Gastroesophageal sphincter (tissue), 4 donors: Measurements from ENCODE around the gene ECI1. TPM values are rescaled to one million over a fixed set of nuclear protein-coding genes. Genes with fewer than 3 reads are reported as not detected.

Experiments used
- ATAC-seq: fragments of 150-250 bp; one replicate; pipeline ENCODE4 v1.9.1; 2016; ENCODE audit warnings: mild to moderate bottlenecking, moderate library complexity
- H3K27ac ChIP-seq, 4 donors: fragments of 200-600 bp; sonication (generic) in 3 of 4; 1 replicate in 3 of 4; 2 replicates in 1 of 4; pipeline ENCODE4 v1.5.1; 2016 to 2019
- H3K27me3 ChIP-seq: fragments of 200-600 bp; sonication (generic); one replicate; pipeline ENCODE4 v1.5.1; 2019
- H3K36me3 ChIP-seq, 2 donors: fragments of 200-600 bp; sonication (generic); one replicate each; pipeline ENCODE4 v1.5.1; 2019; ENCODE audit warnings: control low read depth in 1 of 2
- H3K4me1 ChIP-seq, 3 donors: fragments of 200-600 bp; sonication (generic); 1 replicate in 2 of 3; 2 replicates in 1 of 3; pipeline ENCODE4 v1.5.1; 2016 to 2019; ENCODE audit warnings: control low read depth in 2 of 3
- H3K4me3 ChIP-seq, 2 donors: fragments of 200-600 bp; sonication (generic); one replicate each; pipeline ENCODE4 v1.5.1; 2019; ENCODE audit warnings: mild to moderate bottlenecking in 1 of 2, moderate library complexity in 1 of 2
- H3K9me3 ChIP-seq, 3 donors: fragments of 200-600 bp; sonication (generic); one replicate each; pipeline ENCODE4 v1.5.1; 2017 to 2019; ENCODE audit warnings: control low read depth in 2 of 3
- CTCF ChIP-seq, 4 experiments: fragments of 200-600 bp in 2 of 4; fragments of 450-650 bp in 2 of 4; sonication (generic) in 1 of 4; IDR thresholded peaks; one replicate each; pipeline ENCODE4 v1.5.1; 2017 to 2019; ENCODE audit warnings: antibody characterized with exemption in 4 of 4, mild to moderate bottlenecking in 2 of 4, moderate library complexity in 2 of 4
- EP300 ChIP-seq: sonication (generic); formaldehyde crosslinking; IDR thresholded peaks from one replicate; pipeline ENCODE4 v1.6.1; 2017; ENCODE audit warnings: antibody characterized with exemption, mild to moderate bottlenecking
- POLR2A ChIP-seq, 2 donors: fragments of 450-650 bp; IDR thresholded peaks; one replicate each; pipeline ENCODE4 v1.6.1; 2017; ENCODE audit warnings: antibody characterized with exemption in 2 of 2, mild to moderate bottlenecking in 2 of 2, moderate library complexity in 1 of 2
- POLR2AphosphoS5 ChIP-seq: sonication (generic); formaldehyde crosslinking; IDR thresholded peaks from one replicate; pipeline ENCODE4 v1.6.1; 2017; ENCODE audit warnings: antibody characterized with exemption
- WGBS, 2 donors: methylation state at CpG; one replicate each; pipeline ENCODE4 v1.1.5; 2018; ENCODE audit warnings: low coverage in 1 of 2; 5-methylcytosine and 5-hydroxymethylcytosine counted together
- total RNA-seq, 4 donors: library from RNA; depleted of rRNA; stranded (reverse); fragments of >200 nt; gene quantifications; one replicate each; pipeline ENCODE4 v1.1.0, GENCODE V29; 2016

Gene ECI1
- total RNA-seq, 4 donors from 2014 or later = 41.9 to 85.1 (median 73.8) TPM

- peaks cover 0 to 19% of the 10 kb centered on the region in 2 donors for H3K36me3 ChIP-seq
- no peaks in the 10 kb centered on the region for H3K27me3 ChIP-seq
- ATAC-seq = no peak
- 0% methylated on average over 6 of the region's 98 CpGs; no CpG with 5 or more reads in 1 of the 2 donors for WGBS, 2 donors
- no peaks in the 10 kb centered on the region for H3K9me3 ChIP-seq
- peak; percentile 30 to 50 for TF ChIP-seq POLR2A (IDR thresholded peaks at IDR 0.05)
- TF ChIP-seq POLR2AphosphoS5 = no peak
- peak overlapping the region; percentile 55 to 81 for H3K4me3 ChIP-seq
- peak overlapping the region; percentile 56 to 94 (median 90) for H3K27ac ChIP-seq
- peaks cover 6 to 35% (median 14%) of the 10 kb centered on the region in 3 donors for H3K4me1 ChIP-seq
Measured at GRCh38 chr16:2213817-2214718, 37.3 kb downstream of the ECI1 start.

GRCh38 chr16:2212362-2213324 is 38.7 kb downstream of the ECI1 start:
- H3K27me3 ChIP-seq = no peaks in the 10 kb centered on the region
- 45 to 82% methylated on average over 2 of the region's 19 CpGs for WGBS, 2 donors
- no peak for ATAC-seq

GRCh38 chr16:2211923-2212347 is 39.5 kb downstream of the ECI1 start:
- WGBS, 2 donors = 39 to 62% methylated on average over 2 to 3 of the region's 11 CpGs
- TF ChIP-seq EP300 (no peak), CTCF (IDR thresholded peaks at IDR 0.05) (no peak), POLR2AphosphoS5 (no peak), POLR2A (IDR thresholded peaks at IDR 0.05) (no peak)
- Histone ChIP-seq H3K4me1 (peaks cover 6 to 41% (median 14%) of the 10 kb centered on the region in 3 donors), H3K36me3 (peaks cover 0 to 40% of the 10 kb centered on the region in 2 donors), H3K27me3 (no peaks in the 10 kb centered on the region), H3K4me3 (no peak overlapping the region), H3K9me3 (no peaks in the 10 kb centered on the region), H3K27ac (no peak overlapping the region)
- ATAC-seq = no peak

More at GRCh38 chr16:2212362-2213324, 38.7 kb downstream of the ECI1 start:
- no peak overlapping the region for H3K27ac ChIP-seq
- H3K9me3 ChIP-seq = no peaks in the 10 kb centered on the region
- peaks cover 0 to 33% of the 10 kb centered on the region in 2 donors for H3K36me3 ChIP-seq
- H3K4me1 ChIP-seq = peaks cover 6 to 35% (median 14%) of the 10 kb centered on the region in 3 donors
- TF ChIP-seq EP300 (no peak), CTCF (IDR thresholded peaks at IDR 0.05) (no peak), POLR2AphosphoS5 (no peak), POLR2A (IDR thresholded peaks at IDR 0.05) (no peak)
- no peak overlapping the region for H3K4me3 ChIP-seq

- no peak for TF ChIP-seq POLR2A (IDR thresholded peaks at IDR 0.05)
- no peak for TF ChIP-seq CTCF (IDR thresholded peaks at IDR 0.05)
- 65% methylated on average over 4 of the region's 24 CpGs; no CpG with 5 or more reads in 1 of the 2 donors for WGBS, 2 donors
- Histone ChIP-seq H3K36me3 (peaks cover 0 to 45% of the 10 kb centered on the region in 2 donors), H3K27ac (no peak within 1 kb of the TSS), H3K27me3 (no peaks in the 10 kb centered on the region), H3K9me3 (no peaks in the 10 kb centered on the region), H3K4me1 (peaks cover 6 to 51% (median 24%) of the 10 kb centered on the region in 3 donors), H3K4me3 (no peak within 1 kb of the TSS)
- no peak for ATAC-seq
Measured at GRCh38 chr16:2210386-2211365, 40.7 kb downstream of the ECI1 start, which contains the start of gene BRICD5. Gene BRICD5, minus strand, starts transcription at chr16:2210863. Its CDS starts 30 bp downstream, at chr16:2210833.
